HEK293 (cell line): ENCODE data around the gene RAMP1.

Source experiments
- YY1 ChIP-seq: fragments of 450-650 bp; formaldehyde crosslinking; IDR thresholded peaks from 2 replicates; pipeline ENCODE4 v1.5.1; 2018; ENCODE audit warnings: missing biosample characterization, missing genetic modification characterization
- ZNF24 ChIP-seq: fragments of 450-650 bp; formaldehyde crosslinking; IDR thresholded peaks from 2 replicates; pipeline ENCODE4 v1.5.1; 2016; ENCODE audit warnings: missing biosample characterization, missing genetic modification characterization
- ZNF747 ChIP-seq: fragments of 450-650 bp; formaldehyde crosslinking; IDR thresholded peaks from 2 replicates; pipeline ENCODE4 v1.5.1; 2016; ENCODE audit warnings: missing biosample characterization, missing genetic modification characterization
- TF ChIP-seq, protein P1 (sequence below): fragments of 450-650 bp; formaldehyde crosslinking; IDR thresholded peaks from 2 replicates; pipeline ENCODE4 v1.5.1; 2016; ENCODE audit warnings: missing biosample characterization, missing genetic modification characterization

GRCh38 chr2:237870754-237871651, 11.6 kb downstream of the RAMP1 start:
- TF ChIP-seq ZNF24 (no peak), YY1 (tag by site-specific recombination) (no peak), ZNF747 (no peak)
- TF ChIP-seq, protein P1, sequence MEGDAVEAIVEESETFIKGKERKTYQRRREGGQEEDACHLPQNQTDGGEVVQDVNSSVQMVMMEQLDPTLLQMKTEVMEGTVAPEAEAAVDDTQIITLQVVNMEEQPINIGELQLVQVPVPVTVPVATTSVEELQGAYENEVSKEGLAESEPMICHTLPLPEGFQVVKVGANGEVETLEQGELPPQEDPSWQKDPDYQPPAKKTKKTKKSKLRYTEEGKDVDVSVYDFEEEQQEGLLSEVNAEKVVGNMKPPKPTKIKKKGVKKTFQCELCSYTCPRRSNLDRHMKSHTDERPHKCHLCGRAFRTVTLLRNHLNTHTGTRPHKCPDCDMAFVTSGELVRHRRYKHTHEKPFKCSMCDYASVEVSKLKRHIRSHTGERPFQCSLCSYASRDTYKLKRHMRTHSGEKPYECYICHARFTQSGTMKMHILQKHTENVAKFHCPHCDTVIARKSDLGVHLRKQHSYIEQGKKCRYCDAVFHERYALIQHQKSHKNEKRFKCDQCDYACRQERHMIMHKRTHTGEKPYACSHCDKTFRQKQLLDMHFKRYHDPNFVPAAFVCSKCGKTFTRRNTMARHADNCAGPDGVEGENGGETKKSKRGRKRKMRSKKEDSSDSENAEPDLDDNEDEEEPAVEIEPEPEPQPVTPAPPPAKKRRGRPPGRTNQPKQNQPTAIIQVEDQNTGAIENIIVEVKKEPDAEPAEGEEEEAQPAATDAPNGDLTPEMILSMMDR (tag by site-specific recombination), result no peak
